ENCODE results near the gene KCNQ1. TPM values are rescaled to one million over a fixed set of nuclear protein-coding genes. Genes with fewer than 3 reads are reported as not detected.

KCNQ1 gene
- polyA plus RNA-seq, 1 of the 3 experiments (the other 2 are of a cell fraction) = 0.05 TPM

GRCh38 chr11:2657697-2658284 is 213.0 kb downstream of the KCNQ1 start:
- no peaks in the 10 kb centered on the region for H3K79me2 ChIP-seq (ENCODE audit: insufficient read depth)
- H3K9ac ChIP-seq = no peak overlapping the region
- H4K20me1 ChIP-seq (ENCODE audit: insufficient read depth) = no peaks in the 10 kb centered on the region
- ChIA-PET CTCF (interaction anchor here (0.9 to 1.2 kb wide), 2 partner anchors 11 to 125 kb away, joined by 3 to 6 read pairs; no protein-coding TSS in a partner anchor), POLR2A (no interaction called here)
- H2AFZ ChIP-seq (ENCODE audit: low read depth) = no peak overlapping the region
- no peak overlapping the region for H3K27ac ChIP-seq (ENCODE audit: low read depth in 2 of 2, low read length in 1 of 2)
- peaks cover 0 to 5% of the 10 kb centered on the region in 2 experiments for H3K36me3 ChIP-seq (replicated peaks in 1 of 2; ENCODE audit: control insufficient read depth in 1 of 2, insufficient read depth in 2 of 2, low read length in 1 of 2)
- no peaks in the 10 kb centered on the region for H3F3A ChIP-seq (replicated peaks; ENCODE audit: insufficient read depth)
- H3K27me3 ChIP-seq (ENCODE audit: insufficient read depth) = no peaks in the 10 kb centered on the region
- no peak overlapping the region for H3K4me2 ChIP-seq
- WGBS (ENCODE audit: low lambda C conversion rate) = 74% methylated on average over 8 of the region's 8 CpGs
- no peaks in the 10 kb centered on the region for H3K9me2 ChIP-seq
- no peak for DNase-seq
- TF ChIP-seq RFX5 (IDR thresholded peaks at IDR 0.05; ENCODE audit: low read length) (no peak), MAX (IDR thresholded peaks at IDR 0.05; ENCODE audit: low read depth) (no peak), NFIC (IDR thresholded peaks at IDR 0.05; ENCODE audit: borderline replicate concordance) (no peak), TAF1 (IDR thresholded peaks at IDR 0.05; ENCODE audit: borderline replicate concordance, low read depth, low read length) (no peak), SIN3A (IDR thresholded peaks at IDR 0.05; ENCODE audit: borderline replicate concordance, low read depth, low read length) (no peak), MEF2A (IDR thresholded peaks at IDR 0.05; ENCODE audit: borderline replicate concordance, low read depth) (no peak), TCF12 (IDR thresholded peaks at IDR 0.05) (no peak), NRF1 (IDR thresholded peaks at IDR 0.05; ENCODE audit: low read depth, low read length) (no peak), FOXM1 (IDR thresholded peaks at IDR 0.05; ENCODE audit: low read depth) (no peak), RXRA (IDR thresholded peaks at IDR 0.05; ENCODE audit: borderline replicate concordance, low read depth) (no peak)
- TF ChIP-seq, protein P1, sequence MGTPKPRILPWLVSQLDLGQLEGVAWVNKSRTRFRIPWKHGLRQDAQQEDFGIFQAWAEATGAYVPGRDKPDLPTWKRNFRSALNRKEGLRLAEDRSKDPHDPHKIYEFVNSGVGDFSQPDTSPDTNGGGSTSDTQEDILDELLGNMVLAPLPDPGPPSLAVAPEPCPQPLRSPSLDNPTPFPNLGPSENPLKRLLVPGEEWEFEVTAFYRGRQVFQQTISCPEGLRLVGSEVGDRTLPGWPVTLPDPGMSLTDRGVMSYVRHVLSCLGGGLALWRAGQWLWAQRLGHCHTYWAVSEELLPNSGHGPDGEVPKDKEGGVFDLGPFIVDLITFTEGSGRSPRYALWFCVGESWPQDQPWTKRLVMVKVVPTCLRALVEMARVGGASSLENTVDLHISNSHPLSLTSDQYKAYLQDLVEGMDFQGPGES (IDR thresholded peaks at IDR 0.05; ENCODE audit: low read depth, low read length) = no peak
- TF ChIP-seq, protein P2, sequence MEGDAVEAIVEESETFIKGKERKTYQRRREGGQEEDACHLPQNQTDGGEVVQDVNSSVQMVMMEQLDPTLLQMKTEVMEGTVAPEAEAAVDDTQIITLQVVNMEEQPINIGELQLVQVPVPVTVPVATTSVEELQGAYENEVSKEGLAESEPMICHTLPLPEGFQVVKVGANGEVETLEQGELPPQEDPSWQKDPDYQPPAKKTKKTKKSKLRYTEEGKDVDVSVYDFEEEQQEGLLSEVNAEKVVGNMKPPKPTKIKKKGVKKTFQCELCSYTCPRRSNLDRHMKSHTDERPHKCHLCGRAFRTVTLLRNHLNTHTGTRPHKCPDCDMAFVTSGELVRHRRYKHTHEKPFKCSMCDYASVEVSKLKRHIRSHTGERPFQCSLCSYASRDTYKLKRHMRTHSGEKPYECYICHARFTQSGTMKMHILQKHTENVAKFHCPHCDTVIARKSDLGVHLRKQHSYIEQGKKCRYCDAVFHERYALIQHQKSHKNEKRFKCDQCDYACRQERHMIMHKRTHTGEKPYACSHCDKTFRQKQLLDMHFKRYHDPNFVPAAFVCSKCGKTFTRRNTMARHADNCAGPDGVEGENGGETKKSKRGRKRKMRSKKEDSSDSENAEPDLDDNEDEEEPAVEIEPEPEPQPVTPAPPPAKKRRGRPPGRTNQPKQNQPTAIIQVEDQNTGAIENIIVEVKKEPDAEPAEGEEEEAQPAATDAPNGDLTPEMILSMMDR (IDR thresholded peaks at IDR 0.05) = no peak
- TF ChIP-seq, protein P3, sequence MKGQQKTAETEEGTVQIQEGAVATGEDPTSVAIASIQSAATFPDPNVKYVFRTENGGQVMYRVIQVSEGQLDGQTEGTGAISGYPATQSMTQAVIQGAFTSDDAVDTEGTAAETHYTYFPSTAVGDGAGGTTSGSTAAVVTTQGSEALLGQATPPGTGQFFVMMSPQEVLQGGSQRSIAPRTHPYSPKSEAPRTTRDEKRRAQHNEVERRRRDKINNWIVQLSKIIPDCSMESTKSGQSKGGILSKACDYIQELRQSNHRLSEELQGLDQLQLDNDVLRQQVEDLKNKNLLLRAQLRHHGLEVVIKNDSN (IDR thresholded peaks at IDR 0.05; ENCODE audit: borderline replicate concordance, low read depth) = no peak
- TF ChIP-seq, protein P4, sequence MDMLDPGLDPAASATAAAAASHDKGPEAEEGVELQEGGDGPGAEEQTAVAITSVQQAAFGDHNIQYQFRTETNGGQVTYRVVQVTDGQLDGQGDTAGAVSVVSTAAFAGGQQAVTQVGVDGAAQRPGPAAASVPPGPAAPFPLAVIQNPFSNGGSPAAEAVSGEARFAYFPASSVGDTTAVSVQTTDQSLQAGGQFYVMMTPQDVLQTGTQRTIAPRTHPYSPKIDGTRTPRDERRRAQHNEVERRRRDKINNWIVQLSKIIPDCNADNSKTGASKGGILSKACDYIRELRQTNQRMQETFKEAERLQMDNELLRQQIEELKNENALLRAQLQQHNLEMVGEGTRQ (IDR thresholded peaks at IDR 0.05; ENCODE audit: borderline replicate concordance, low read depth, low read length) = no peak
- no peak overlapping the region for H3K4me3 ChIP-seq (ENCODE audit: low read depth in 2 of 2, low read length in 1 of 2)
- peaks cover 0 to 23% of the 10 kb centered on the region in 2 experiments; a peak in 1 of 4 replicates for H3K4me1 ChIP-seq (ENCODE audit: control insufficient read depth in 1 of 2, insufficient read depth in 2 of 2, low read depth in 1 of 2, low read length in 1 of 2)
- 0 out of 2 replicates have a peak, but pooled peaks cover 4% of the 10 kb centered on the region for H3K9me3 ChIP-seq

All from SK-N-SH (cell line).